Measurements from ENCODE around the gene MGAT5B. TPM values are rescaled to one million over a fixed set of nuclear protein-coding genes. Genes with fewer than 3 reads are reported as not detected.
A peak's percentile ranks its signal among the peaks of the same experiment; 100 is the strongest.

MGAT5B gene
- total RNA-seq, 1 donor: 0.36 TPM

GRCh38 chr17:76844485-76844829, 23.7 kb upstream of the MGAT5B start:
- Histone ChIP-seq H3K9me3 (ENCODE audit: low read depth, low read length) (no peaks in the 10 kb centered on the region), H4K20me1 (ENCODE audit: insufficient read depth, low read length) (no peaks in the 10 kb centered on the region), H3K4me3 (ENCODE audit: insufficient read depth, low read length) (no peak overlapping the region), H3K27me3 (ENCODE audit: insufficient read depth, low read length) (peaks cover 28% of the 10 kb centered on the region), H3K79me2 (ENCODE audit: insufficient read depth, low read length) (no peaks in the 10 kb centered on the region), H2AFZ (ENCODE audit: low read length) (no peak overlapping the region), H3K4me1 (ENCODE audit: insufficient read depth, low read length) (peaks cover 3% of the 10 kb centered on the region), H3K27ac (ENCODE audit: low read depth, low read length) (no peak overlapping the region), H3K36me3 (ENCODE audit: insufficient read depth, low read length) (no peaks in the 10 kb centered on the region), H3K4me2 (ENCODE audit: insufficient read depth, low read length) (no peak overlapping the region)
- DNase-seq (ENCODE audit: insufficient read length, low spot score, missing footprints): no peak
- TF ChIP-seq CTCF (IDR thresholded peaks at IDR 0.05; ENCODE audit: extremely low read depth, low read depth, low read length): no peak

- peaks cover 28% of the 10 kb centered on the region for H3K27me3 ChIP-seq (ENCODE audit: insufficient read depth, low read length)
- TF ChIP-seq CTCF (IDR thresholded peaks at IDR 0.05; ENCODE audit: extremely low read depth, low read depth, low read length): no peak
- no peaks in the 10 kb centered on the region for H4K20me1 ChIP-seq (ENCODE audit: insufficient read depth, low read length)
These were observed 23.4 kb upstream of the MGAT5B start for GRCh38 chr17:76844846-76845245.

GRCh38 chr17:76845541-76846017, 22.6 kb upstream of the MGAT5B start:
- H3K27me3 ChIP-seq (ENCODE audit: insufficient read depth, low read length): peaks cover 26% of the 10 kb centered on the region
- no peak overlapping the region for H3K27ac ChIP-seq (ENCODE audit: low read depth, low read length)
- H3K79me2 ChIP-seq (ENCODE audit: insufficient read depth, low read length): no peaks in the 10 kb centered on the region
- H3K4me1 ChIP-seq (ENCODE audit: insufficient read depth, low read length): no peaks in the 10 kb centered on the region
- no peaks in the 10 kb centered on the region for H3K9me3 ChIP-seq (ENCODE audit: low read depth, low read length)
- H4K20me1 ChIP-seq (ENCODE audit: insufficient read depth, low read length): no peaks in the 10 kb centered on the region
- no peak overlapping the region for H3K4me2 ChIP-seq (ENCODE audit: insufficient read depth, low read length)
- no peaks in the 10 kb centered on the region for H3K36me3 ChIP-seq (ENCODE audit: insufficient read depth, low read length)
- DNase-seq (ENCODE audit: insufficient read length, low spot score, missing footprints): peak; percentile 64
- no peak for TF ChIP-seq CTCF (IDR thresholded peaks at IDR 0.05; ENCODE audit: extremely low read depth, low read depth, low read length)
- H2AFZ ChIP-seq (ENCODE audit: low read length): no peak overlapping the region
- no peak overlapping the region for H3K4me3 ChIP-seq (ENCODE audit: insufficient read depth, low read length)

More at GRCh38 chr17:76844846-76845245, 23.4 kb upstream of the MGAT5B start:
- H3K36me3 ChIP-seq (ENCODE audit: insufficient read depth, low read length): no peaks in the 10 kb centered on the region
- no peak overlapping the region for H3K27ac ChIP-seq (ENCODE audit: low read depth, low read length)
- H3K4me1 ChIP-seq (ENCODE audit: insufficient read depth, low read length): peaks cover 1% of the 10 kb centered on the region
- no peak overlapping the region for H3K4me2 ChIP-seq (ENCODE audit: insufficient read depth, low read length)
- H3K79me2 ChIP-seq (ENCODE audit: insufficient read depth, low read length): no peaks in the 10 kb centered on the region
- no peaks in the 10 kb centered on the region for H3K9me3 ChIP-seq (ENCODE audit: low read depth, low read length)
- no peak overlapping the region for H2AFZ ChIP-seq (ENCODE audit: low read length)
- DNase-seq (ENCODE audit: insufficient read length, low spot score, missing footprints): no peak
- H3K4me3 ChIP-seq (ENCODE audit: insufficient read depth, low read length): no peak overlapping the region

GRCh38 chr17:76847031-76847430, 21.2 kb upstream of the MGAT5B start:
- H3K36me3 ChIP-seq (ENCODE audit: insufficient read depth, low read length): no peaks in the 10 kb centered on the region
- H3K4me2 ChIP-seq (ENCODE audit: insufficient read depth, low read length): no peak overlapping the region
- H4K20me1 ChIP-seq (ENCODE audit: insufficient read depth, low read length): no peaks in the 10 kb centered on the region
- no peak overlapping the region for H2AFZ ChIP-seq (ENCODE audit: low read length)
- no peaks in the 10 kb centered on the region for H3K79me2 ChIP-seq (ENCODE audit: insufficient read depth, low read length)
- no peak overlapping the region for H3K4me3 ChIP-seq (ENCODE audit: insufficient read depth, low read length)
- DNase-seq (ENCODE audit: insufficient read length, low spot score, missing footprints): no peak
- H3K27me3 ChIP-seq (ENCODE audit: insufficient read depth, low read length): peaks cover 17% of the 10 kb centered on the region
- no peaks in the 10 kb centered on the region for H3K4me1 ChIP-seq (ENCODE audit: insufficient read depth, low read length)
- TF ChIP-seq CTCF (IDR thresholded peaks at IDR 0.05; ENCODE audit: extremely low read depth, low read depth, low read length): no peak
- no peak overlapping the region for H3K27ac ChIP-seq (ENCODE audit: low read depth, low read length)
- no peaks in the 10 kb centered on the region for H3K9me3 ChIP-seq (ENCODE audit: low read depth, low read length)

Measured in osteoblast (primary cell).